HTERT RPE-1 (cell line): ENCODE measurements around the gene CYP46A1.

Source experiments
- in situ Hi-C: fragments of 300-500 bp; cut with MboI; formaldehyde crosslinking; loops from 4 replicates; pipeline ENCODE4 v1.14.3; 2020; ENCODE audit warnings: low sequenced_read_pairs

Gene CYP46A1

GRCh38 chr14:99686557-99687283, 2.6 kb downstream of the CYP46A1 start:
- in situ Hi-C loops: no loop called here

GRCh38 chr14:99687284-99688209, 3.4 kb downstream of the CYP46A1 start:
- in situ Hi-C loops: no loop called here

- in situ Hi-C loops: no loop called here
Observed at GRCh38 chr14:99688210-99688581, 4.1 kb downstream of the CYP46A1 start.

GRCh38 chr14:99688629-99689028, 4.5 kb downstream of the CYP46A1 start:
- in situ Hi-C loops: no loop called here

GRCh38 chr14:99689266-99690236, 5.5 kb downstream of the CYP46A1 start:
- in situ Hi-C loops: no loop called here

GRCh38 chr14:99690636-99691035, 6.5 kb downstream of the CYP46A1 start:
- in situ Hi-C loops: no loop called here

- in situ Hi-C loops: no loop called here
Observed at GRCh38 chr14:99691111-99691885, 7.2 kb downstream of the CYP46A1 start.

- in situ Hi-C loops: no loop called here
Observed at GRCh38 chr14:99693918-99694317, 9.8 kb downstream of the CYP46A1 start.

- in situ Hi-C loops: no loop called here
Observed at GRCh38 chr14:99696929-99697328, 12.8 kb downstream of the CYP46A1 start.

- in situ Hi-C loops: no loop called here
Observed at GRCh38 chr14:99698236-99698635, 14.1 kb downstream of the CYP46A1 start.

- in situ Hi-C loops: no loop called here
Observed at GRCh38 chr14:99698642-99699041, 14.5 kb downstream of the CYP46A1 start.

- in situ Hi-C loops: no loop called here
Observed at GRCh38 chr14:99699085-99699760, 15.1 kb downstream of the CYP46A1 start.

GRCh38 chr14:99699861-99700260, 15.8 kb downstream of the CYP46A1 start:
- in situ Hi-C loops: no loop called here

GRCh38 chr14:99700379-99700778, 16.3 kb downstream of the CYP46A1 start:
- in situ Hi-C loops: no loop called here

GRCh38 chr14:99701260-99701659, 17.2 kb downstream of the CYP46A1 start:
- in situ Hi-C loops: no loop called here

GRCh38 chr14:99702115-99702514, 18.0 kb downstream of the CYP46A1 start:
- in situ Hi-C loops: no loop called here

- in situ Hi-C loops: no loop called here
Observed at GRCh38 chr14:99703381-99703780, 19.3 kb downstream of the CYP46A1 start.

GRCh38 chr14:99704037-99704436, 19.9 kb downstream of the CYP46A1 start:
- in situ Hi-C loops: no loop called here

- in situ Hi-C loops: no loop called here
Observed at GRCh38 chr14:99706107-99706900, 22.2 kb downstream of the CYP46A1 start.
